ENCODE data around the gene PDCL3.

GRCh38 chr2:100520224-100520623 lies 42.6 kb upstream of the PDCL3 start:
- TF ChIP-seq CTCF (IDR thresholded peaks at IDR 0.05) (no peak), EZH2phosphoT487 (IDR thresholded peaks at IDR 0.05) (no peak), EZH2 (IDR thresholded peaks at IDR 0.05) (no peak)
